GM12878 (cell line): Measurements from ENCODE around the gene PSMB5. TPM values are rescaled to one million over a fixed set of nuclear protein-coding genes. Genes with fewer than 3 reads are reported as not detected.

ENCODE experiments used
- ATF7 ChIP-seq: fragments of 450-650 bp; IDR thresholded peaks from 2 replicates; pipeline ENCODE4 v1.6.1; 2016; ENCODE audit warnings: low read depth, mild to moderate bottlenecking
- BHLHE40 ChIP-seq, 2 experiments: fragments of 450-650 bp in 1 of 2; IDR thresholded peaks; 2 replicates each; pipeline ENCODE4 v1.6.1; 2011 to 2017; ENCODE audit warnings: low read depth in 2 of 2, borderline replicate concordance in 1 of 2, improper control_type of control experiment in 1 of 2, low read length in 1 of 2, mild to moderate bottlenecking in 1 of 2
- CHD2 ChIP-seq: IDR thresholded peaks from 2 replicates; pipeline ENCODE4 v1.6.1; 2011; ENCODE audit warnings: low read depth, low read length, improper control_type of control experiment, borderline replicate concordance
- EZH2 ChIP-seq: IDR thresholded peaks from 2 replicates; pipeline ENCODE4 v1.6.1; 2012; ENCODE audit warnings: low read depth, mild to moderate bottlenecking, control low read depth, inconsistent platforms, low read length, borderline replicate concordance; ENCODE audit not compliant: control insufficient read depth
- FOXK2 ChIP-seq: fragments of 450-650 bp; IDR thresholded peaks from 2 replicates; pipeline ENCODE4 v1.6.1; 2017; ENCODE audit warnings: mild to moderate bottlenecking, moderate library complexity
- GATAD2B ChIP-seq: fragments of 450-650 bp; conservative IDR thresholded peaks from 2 replicates; pipeline ENCODE4 v1.6.1; 2017; ENCODE audit warnings: low read depth, mild to moderate bottlenecking, moderate library complexity
- HDAC2 ChIP-seq: fragments of 200-600 bp; sonication (generic); IDR thresholded peaks from 2 replicates; pipeline ENCODE4 v1.6.1; 2017
- JUND ChIP-seq: IDR thresholded peaks from 2 replicates; pipeline ENCODE4 v1.6.1; 2012; ENCODE audit warnings: low read depth, mild to moderate bottlenecking, low read length, improper control_type of control experiment, moderate library complexity
- KLF5 ChIP-seq: fragments of 450-650 bp; IDR thresholded peaks from 2 replicates; pipeline ENCODE4 v1.6.1; 2014; ENCODE audit warnings: mild to moderate bottlenecking; ENCODE audit not compliant: partially characterized antibody
- MTA3 ChIP-seq: IDR thresholded peaks from 2 replicates; pipeline ENCODE4 v1.6.1; 2012; ENCODE audit warnings: low read length, inconsistent platforms, borderline replicate concordance
- NBN ChIP-seq: fragments of 450-650 bp; IDR thresholded peaks from 2 replicates; pipeline ENCODE4 v1.6.1; 2016
- RAD51 ChIP-seq: fragments of 450-650 bp; IDR thresholded peaks from 2 replicates; pipeline ENCODE4 v1.6.1; 2016; ENCODE audit warnings: moderate library complexity, mild to moderate bottlenecking, inconsistent platforms
- RCOR1 ChIP-seq: conservative IDR thresholded peaks from 2 replicates; pipeline ENCODE4 v1.6.1; 2012; ENCODE audit warnings: low read depth, low read length, improper control_type of control experiment
- SP1 ChIP-seq: IDR thresholded peaks from one replicate; pipeline ENCODE4 v1.6.1; 2011; ENCODE audit warnings: low read depth, low read length
- SREBF2 ChIP-seq: IDR thresholded peaks from 2 replicates; pipeline ENCODE4 v1.6.1; 2012; ENCODE audit warnings: mild to moderate bottlenecking, low read length
- SUPT20H ChIP-seq: IDR thresholded peaks from 2 replicates; pipeline ENCODE4 v1.6.1; 2011; ENCODE audit warnings: low read depth, mild to moderate bottlenecking, low read length, moderate library complexity, borderline replicate concordance; ENCODE audit not compliant: control insufficient read depth
- SUZ12 ChIP-seq: fragments of 200-600 bp; sonication (generic); IDR thresholded peaks from one replicate; pipeline ENCODE4 v1.6.1; 2018; ENCODE audit warnings: antibody characterized with exemption, mild to moderate bottlenecking; ENCODE audit not compliant: unreplicated experiment
- TBL1XR1 ChIP-seq: IDR thresholded peaks from 2 replicates; pipeline ENCODE4 v1.6.1; 2012; ENCODE audit warnings: low read depth, low read length, improper control_type of control experiment
- ZNF274 ChIP-seq: IDR thresholded peaks from one replicate; pipeline ENCODE4 v1.8.0; 2011; ENCODE audit not compliant: insufficient read length, insufficient read depth
- ZZZ3 ChIP-seq: IDR thresholded peaks from 2 replicates; pipeline ENCODE4 v1.6.1; 2011; ENCODE audit warnings: low read depth; ENCODE audit not compliant: control insufficient read depth, insufficient read length
- polyA plus RNA-seq, 11 experiments: library from polyadenylated mRNA; depleted of rRNA in 4 of 11; unstranded in 6 of 11; stranded (reverse) in 5 of 11; fragments of >200 nt; fragmentation: Nextera tagmentation in 4 of 11; fragmentation: Illumina TruSeq in 1 of 11; extraction: Ambion mirVana in 4 of 11; extraction: Trizol in 1 of 11; gene quantifications; 1 replicate in 1 of 11; 2 replicates in 10 of 11; pipeline versions ENCODE4 v1.2.1 to v1.2.3, GENCODE V29; 2011 to 2016; ENCODE audit warnings: inconsistent platforms in 2 of 11, missing spikeins in 2 of 11, low read depth in 1 of 11
- total RNA-seq, 4 experiments: library from RNA; depleted of rRNA in 3 of 4; stranded (reverse); fragments of >200 nt in 3 of 4; fragmentation: Illumina TruSeq in 1 of 4; extraction: Trizol in 1 of 4; gene quantifications; 2 replicates each; pipeline versions ENCODE4 v1.2.1 to v1.2.3, GENCODE V29; 2013 to 2021
- TF ChIP-seq, protein P1 (sequence below), 3 experiments: IDR thresholded peaks in 2 of 3; conservative IDR thresholded peaks in 1 of 3; 2 replicates each; pipeline ENCODE4 v1.5.1; 2011; ENCODE audit warnings: low read depth in 3 of 3, low read length in 3 of 3, mild to moderate bottlenecking in 3 of 3, control low read depth in 2 of 3, moderate library complexity in 2 of 3, inconsistent platforms in 1 of 3, mixed read lengths in 1 of 3; ENCODE audit not compliant: control insufficient read depth in 2 of 3, insufficient read depth in 1 of 3; ENCODE audit errors: extremely low read depth in 1 of 3
- TF ChIP-seq, protein P2 (sequence below): fragments of 150-350 bp; IDR thresholded peaks from 2 replicates; pipeline ENCODE4 v1.6.1; 2014; ENCODE audit warnings: mild to moderate bottlenecking, low read depth, low read length
- TF ChIP-seq, protein P3 (sequence below): IDR thresholded peaks from 2 replicates; pipeline ENCODE4 v1.6.1; 2011; ENCODE audit warnings: mild to moderate bottlenecking, low read depth, low read length, moderate library complexity; ENCODE audit not compliant: insufficient replicate concordance
- TF ChIP-seq, protein P4 (sequence below): IDR thresholded peaks from 2 replicates; pipeline ENCODE4 v1.6.1; 2011; ENCODE audit warnings: borderline replicate concordance, low read depth, mild to moderate bottlenecking, moderate library complexity, low read length; ENCODE audit not compliant: insufficient read depth, poor library complexity, severe bottlenecking

Gene PSMB5
- total and polyA plus RNA-seq, 10 of the 15 experiments (the other 5 are each of a cell fraction or from before 2014, with no cell fraction given) = 84.5 to 802 (median 144) TPM

DNA sequence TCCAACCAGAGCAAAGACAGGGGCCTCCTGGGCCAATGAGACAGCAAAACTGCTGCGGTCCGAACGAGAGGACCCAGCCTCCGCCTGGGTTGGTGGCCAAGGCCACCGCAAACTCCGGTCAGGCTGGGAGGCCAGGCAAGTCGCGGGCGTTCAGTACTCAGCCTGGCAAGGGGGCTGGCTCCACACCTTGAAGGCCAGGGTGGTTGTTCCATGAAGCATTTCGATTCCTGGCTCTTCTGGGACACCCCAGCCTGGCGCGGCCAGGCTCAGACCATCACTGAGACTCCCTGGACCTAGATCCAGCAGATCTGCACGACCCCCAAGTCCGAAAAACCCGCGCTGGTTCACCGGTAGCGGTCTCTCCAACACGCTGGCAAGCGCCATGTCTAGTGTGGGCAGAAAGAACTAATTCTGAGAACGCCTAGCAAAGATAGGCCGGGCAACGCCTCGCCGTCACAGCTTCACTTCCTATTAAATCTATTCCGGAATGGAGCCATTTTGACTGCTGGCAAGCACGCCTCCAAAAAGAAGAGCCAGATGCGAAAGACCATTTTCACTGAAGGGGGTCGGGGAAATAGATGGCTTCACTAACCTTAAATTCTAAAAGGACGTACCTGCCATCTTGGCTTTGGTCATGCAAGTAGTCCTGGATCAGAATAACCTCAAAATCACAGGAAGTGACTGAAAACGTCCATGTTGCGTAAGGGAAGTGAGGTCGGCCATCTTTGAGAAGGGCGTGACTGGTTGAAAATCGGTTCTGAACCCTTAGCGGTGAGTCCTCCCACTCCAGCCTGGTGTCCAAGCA, at the start of gene PSMB5 (continued):
- TF ChIP-seq, protein P1, sequence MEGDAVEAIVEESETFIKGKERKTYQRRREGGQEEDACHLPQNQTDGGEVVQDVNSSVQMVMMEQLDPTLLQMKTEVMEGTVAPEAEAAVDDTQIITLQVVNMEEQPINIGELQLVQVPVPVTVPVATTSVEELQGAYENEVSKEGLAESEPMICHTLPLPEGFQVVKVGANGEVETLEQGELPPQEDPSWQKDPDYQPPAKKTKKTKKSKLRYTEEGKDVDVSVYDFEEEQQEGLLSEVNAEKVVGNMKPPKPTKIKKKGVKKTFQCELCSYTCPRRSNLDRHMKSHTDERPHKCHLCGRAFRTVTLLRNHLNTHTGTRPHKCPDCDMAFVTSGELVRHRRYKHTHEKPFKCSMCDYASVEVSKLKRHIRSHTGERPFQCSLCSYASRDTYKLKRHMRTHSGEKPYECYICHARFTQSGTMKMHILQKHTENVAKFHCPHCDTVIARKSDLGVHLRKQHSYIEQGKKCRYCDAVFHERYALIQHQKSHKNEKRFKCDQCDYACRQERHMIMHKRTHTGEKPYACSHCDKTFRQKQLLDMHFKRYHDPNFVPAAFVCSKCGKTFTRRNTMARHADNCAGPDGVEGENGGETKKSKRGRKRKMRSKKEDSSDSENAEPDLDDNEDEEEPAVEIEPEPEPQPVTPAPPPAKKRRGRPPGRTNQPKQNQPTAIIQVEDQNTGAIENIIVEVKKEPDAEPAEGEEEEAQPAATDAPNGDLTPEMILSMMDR (IDR thresholded peaks at IDR 0.05 in 2 of 3, conservative IDR thresholded peaks at IDR 0.05 in 1 of 3; ENCODE audit: control insufficient read depth in 2 of 3, extremely low read depth in 1 of 3, insufficient read depth in 1 of 3, low read depth in 3 of 3, low read length in 3 of 3) = no peak
- peak; percentile 88 for TF ChIP-seq NBN
- TF ChIP-seq, protein P2, sequence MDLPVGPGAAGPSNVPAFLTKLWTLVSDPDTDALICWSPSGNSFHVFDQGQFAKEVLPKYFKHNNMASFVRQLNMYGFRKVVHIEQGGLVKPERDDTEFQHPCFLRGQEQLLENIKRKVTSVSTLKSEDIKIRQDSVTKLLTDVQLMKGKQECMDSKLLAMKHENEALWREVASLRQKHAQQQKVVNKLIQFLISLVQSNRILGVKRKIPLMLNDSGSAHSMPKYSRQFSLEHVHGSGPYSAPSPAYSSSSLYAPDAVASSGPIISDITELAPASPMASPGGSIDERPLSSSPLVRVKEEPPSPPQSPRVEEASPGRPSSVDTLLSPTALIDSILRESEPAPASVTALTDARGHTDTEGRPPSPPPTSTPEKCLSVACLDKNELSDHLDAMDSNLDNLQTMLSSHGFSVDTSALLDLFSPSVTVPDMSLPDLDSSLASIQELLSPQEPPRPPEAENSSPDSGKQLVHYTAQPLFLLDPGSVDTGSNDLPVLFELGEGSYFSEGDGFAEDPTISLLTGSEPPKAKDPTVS = no peak
- TF ChIP-seq, protein P3, sequence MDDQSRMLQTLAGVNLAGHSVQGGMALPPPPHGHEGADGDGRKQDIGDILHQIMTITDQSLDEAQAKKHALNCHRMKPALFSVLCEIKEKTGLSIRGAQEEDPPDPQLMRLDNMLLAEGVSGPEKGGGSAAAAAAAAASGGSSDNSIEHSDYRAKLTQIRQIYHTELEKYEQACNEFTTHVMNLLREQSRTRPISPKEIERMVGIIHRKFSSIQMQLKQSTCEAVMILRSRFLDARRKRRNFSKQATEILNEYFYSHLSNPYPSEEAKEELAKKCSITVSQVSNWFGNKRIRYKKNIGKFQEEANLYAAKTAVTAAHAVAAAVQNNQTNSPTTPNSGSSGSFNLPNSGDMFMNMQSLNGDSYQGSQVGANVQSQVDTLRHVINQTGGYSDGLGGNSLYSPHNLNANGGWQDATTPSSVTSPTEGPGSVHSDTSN = no peak
- no peak for TF ChIP-seq JUND
- TF ChIP-seq GATAD2B = peak; percentile 54; the same call in 1 of the 2 replicates
- peak; percentile 27; the same call in 1 of the 2 replicates for TF ChIP-seq TBL1XR1
- 0 out of 2 replicates have a peak, but pooled peaks have one; percentile 42 for TF ChIP-seq RCOR1
- TF ChIP-seq SUZ12 = no peak
- no peak for TF ChIP-seq HDAC2
- TF ChIP-seq ATF7 = peak; percentile 60; the same call in 1 of the 2 replicates
- 0 out of 4 replicates have a peak, but pooled peaks of 1 of the 2 experiments have one; percentile 8 for TF ChIP-seq BHLHE40 (IDR thresholded peaks at IDR 0.05; ENCODE audit: borderline replicate concordance in 1 of 2, low read depth in 2 of 2, low read length in 1 of 2)
- TF ChIP-seq ZNF274 = no peak
- TF ChIP-seq SREBF2 = no peak
- peak; percentile 62 for TF ChIP-seq KLF5
- no peak for TF ChIP-seq MTA3
- no peak for TF ChIP-seq SUPT20H
- no peak for TF ChIP-seq ZZZ3
- TF ChIP-seq, protein P4, sequence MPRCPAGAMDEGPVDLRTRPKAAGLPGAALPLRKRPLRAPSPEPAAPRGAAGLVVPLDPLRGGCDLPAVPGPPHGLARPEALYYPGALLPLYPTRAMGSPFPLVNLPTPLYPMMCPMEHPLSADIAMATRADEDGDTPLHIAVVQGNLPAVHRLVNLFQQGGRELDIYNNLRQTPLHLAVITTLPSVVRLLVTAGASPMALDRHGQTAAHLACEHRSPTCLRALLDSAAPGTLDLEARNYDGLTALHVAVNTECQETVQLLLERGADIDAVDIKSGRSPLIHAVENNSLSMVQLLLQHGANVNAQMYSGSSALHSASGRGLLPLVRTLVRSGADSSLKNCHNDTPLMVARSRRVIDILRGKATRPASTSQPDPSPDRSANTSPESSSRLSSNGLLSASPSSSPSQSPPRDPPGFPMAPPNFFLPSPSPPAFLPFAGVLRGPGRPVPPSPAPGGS = no peak
- no peak for TF ChIP-seq SP1
- TF ChIP-seq RAD51 = peak; percentile 58; the same call in 1 of the 2 replicates
- no peak for TF ChIP-seq EZH2
- 0 out of 2 replicates have a peak, but pooled peaks have one; percentile 34 for TF ChIP-seq FOXK2
- TF ChIP-seq CHD2 = no peak; the same call in 1 of the 2 replicates
